Measurements from ENCODE around the gene MYRFL. TPM values are rescaled to one million over a fixed set of nuclear protein-coding genes. Genes with fewer than 3 reads are reported as not detected.
"Not testable (repeated sequence)": the region's sequence is repeated elsewhere in the genome, so short reads cannot be mapped to it uniquely, and the experiment has no call there.

The MYRFL gene
- total RNA-seq, 4 donors from 2014 or later = not detected

DNA sequence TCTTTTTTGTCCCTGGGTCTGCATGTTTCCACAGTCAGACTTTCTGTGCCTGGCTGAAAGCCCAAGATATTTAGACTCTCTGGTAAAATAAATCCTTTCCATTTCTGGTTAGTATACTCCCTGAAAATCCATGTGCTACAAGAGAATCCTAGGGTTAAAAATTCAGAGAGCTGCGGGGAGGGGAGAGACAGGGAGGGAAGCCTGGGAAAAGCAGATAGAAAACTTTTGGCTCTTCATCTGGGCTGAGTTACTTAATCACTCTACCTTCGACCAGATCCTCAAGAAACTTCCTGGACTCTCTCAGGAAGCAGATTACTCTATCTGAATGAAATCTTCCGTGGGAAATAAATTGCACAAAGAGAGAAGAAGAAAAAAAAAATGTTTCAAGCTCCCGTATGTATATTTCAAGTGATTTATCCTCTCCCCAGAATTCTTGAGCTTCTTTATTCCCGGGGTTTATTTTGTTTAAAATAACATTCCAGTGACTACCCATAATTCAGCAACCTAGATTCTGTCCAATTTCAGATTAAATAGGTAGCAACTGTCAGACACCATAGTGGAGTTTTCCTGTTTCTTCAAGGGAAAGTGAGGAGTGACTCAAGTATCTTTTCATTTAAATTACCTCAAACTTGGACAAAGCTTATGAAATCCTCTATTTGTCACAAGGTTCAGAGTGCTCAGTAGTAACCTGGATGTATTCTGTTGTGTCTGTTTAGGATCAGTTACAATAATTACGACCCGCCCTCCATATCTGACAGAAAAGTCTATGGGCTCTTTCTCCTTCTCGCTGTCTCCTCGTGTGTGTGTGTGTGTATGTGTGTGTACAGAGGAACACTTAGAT, 163.7 kb downstream of the MYRFL start:
- DNase-seq (ENCODE audit: low spot score) (no peak), ATAC-seq (ENCODE audit: low FRiP score) (peak; percentile 61)
- TF ChIP-seq, protein P1, sequence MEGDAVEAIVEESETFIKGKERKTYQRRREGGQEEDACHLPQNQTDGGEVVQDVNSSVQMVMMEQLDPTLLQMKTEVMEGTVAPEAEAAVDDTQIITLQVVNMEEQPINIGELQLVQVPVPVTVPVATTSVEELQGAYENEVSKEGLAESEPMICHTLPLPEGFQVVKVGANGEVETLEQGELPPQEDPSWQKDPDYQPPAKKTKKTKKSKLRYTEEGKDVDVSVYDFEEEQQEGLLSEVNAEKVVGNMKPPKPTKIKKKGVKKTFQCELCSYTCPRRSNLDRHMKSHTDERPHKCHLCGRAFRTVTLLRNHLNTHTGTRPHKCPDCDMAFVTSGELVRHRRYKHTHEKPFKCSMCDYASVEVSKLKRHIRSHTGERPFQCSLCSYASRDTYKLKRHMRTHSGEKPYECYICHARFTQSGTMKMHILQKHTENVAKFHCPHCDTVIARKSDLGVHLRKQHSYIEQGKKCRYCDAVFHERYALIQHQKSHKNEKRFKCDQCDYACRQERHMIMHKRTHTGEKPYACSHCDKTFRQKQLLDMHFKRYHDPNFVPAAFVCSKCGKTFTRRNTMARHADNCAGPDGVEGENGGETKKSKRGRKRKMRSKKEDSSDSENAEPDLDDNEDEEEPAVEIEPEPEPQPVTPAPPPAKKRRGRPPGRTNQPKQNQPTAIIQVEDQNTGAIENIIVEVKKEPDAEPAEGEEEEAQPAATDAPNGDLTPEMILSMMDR (IDR thresholded peaks at IDR 0.05) = no peak

DNA sequence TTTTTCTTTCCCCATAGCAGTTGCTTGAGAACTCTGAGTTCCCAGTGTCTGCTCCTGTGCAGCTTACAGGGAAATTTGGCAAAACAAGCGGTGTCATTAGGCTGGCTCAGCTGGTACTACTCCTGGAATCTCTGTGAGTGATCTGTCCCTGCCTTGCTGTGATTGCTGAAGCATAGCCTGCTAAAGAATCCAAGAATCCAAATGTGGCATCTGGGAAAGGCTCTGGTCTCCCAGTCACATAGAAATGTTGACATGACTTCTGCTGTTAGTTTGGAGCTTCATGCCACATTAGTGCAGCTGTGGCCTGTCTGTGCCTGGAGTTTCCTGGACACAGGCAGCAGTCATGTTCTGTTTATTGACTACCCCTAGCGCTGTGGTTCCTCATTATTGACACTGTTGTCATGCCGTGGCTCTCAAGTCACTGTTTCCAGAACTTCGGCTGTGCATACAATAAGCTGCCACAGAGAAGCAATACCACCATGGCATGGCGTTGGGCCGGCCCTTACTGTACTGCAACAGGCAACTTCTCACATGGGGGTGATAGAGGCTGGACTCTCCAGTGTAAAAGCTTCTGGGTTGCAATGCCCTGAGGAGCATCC, 166.8 kb downstream of the MYRFL start:
- DNase-seq (ENCODE audit: low spot score) (no peak), ATAC-seq (ENCODE audit: low FRiP score) (no peak)
- TF ChIP-seq, protein P1 (IDR thresholded peaks at IDR 0.05) = no peak

DNA sequence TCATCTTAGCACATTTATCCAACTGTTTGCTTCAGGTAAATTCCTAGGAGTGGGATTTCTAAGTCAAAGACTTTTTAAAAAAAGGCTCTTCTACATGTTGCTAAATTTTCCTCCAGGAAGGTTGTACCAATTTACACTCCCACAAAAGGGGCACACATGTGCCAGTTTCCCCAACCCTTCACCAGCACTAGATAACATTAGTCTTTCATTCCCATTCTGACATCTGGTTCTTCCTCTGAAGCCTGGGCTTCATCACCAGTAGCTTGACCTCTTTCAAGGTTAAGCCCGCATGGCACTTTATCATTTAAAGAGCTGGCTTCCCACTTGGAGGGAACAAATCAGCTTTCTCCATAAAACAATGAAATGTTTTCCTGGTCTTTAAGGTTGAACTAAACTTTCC, 168.4 kb downstream of the MYRFL start:
- TF ChIP-seq, protein P1 (IDR thresholded peaks at IDR 0.05) = no peak
- ATAC-seq (ENCODE audit: low FRiP score) = no peak
- no peak for DNase-seq (ENCODE audit: low spot score)

DNA sequence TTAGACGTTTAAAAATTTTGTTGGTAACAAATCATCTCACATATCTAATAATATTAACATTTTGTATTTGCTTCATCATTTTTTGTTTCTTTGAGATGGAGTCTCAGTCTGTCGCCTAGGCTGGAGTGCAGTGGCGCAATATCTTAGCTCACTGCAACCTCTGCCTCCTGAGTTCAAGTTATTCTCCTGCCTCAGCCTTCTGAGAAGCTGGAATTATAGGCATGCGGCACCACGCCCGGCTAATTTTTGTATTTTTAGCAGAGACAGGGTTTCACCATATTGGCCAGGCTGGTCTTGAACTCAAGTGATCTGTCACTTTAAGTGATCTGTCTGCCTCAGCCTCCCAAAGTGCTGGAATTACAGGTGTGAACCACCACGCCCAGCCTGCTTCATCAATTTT, 169.1 kb downstream of the MYRFL start:
- DNase-seq (ENCODE audit: low spot score); ATAC-seq (ENCODE audit: low FRiP score): not testable (repeated sequence)

DNA sequence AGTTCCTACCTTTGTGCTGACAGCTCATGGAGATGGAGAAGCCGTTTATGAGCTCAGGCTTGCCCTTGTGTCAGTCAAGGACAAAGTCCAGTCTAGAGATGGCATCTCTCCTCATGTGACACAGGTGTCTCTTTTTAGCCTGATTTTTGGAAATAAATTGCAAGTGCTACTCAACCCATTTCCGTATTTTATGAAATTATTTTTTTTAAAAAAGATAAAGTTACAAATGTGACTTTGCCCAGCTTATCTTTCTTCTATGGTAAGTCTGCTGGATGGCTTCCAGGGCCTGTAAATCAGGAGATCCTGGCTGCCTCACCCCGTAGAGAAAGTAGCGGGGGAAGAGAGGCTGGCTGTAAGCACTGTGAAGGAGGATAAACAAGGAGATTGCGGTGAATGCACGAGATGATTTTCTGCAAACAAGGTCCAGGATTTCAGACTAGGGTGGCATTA, 169.7 kb downstream of the MYRFL start:
- DNase-seq (ENCODE audit: low spot score) (no peak), ATAC-seq (ENCODE audit: low FRiP score) (no peak)
- TF ChIP-seq, protein P1 (IDR thresholded peaks at IDR 0.05) = no peak

DNA sequence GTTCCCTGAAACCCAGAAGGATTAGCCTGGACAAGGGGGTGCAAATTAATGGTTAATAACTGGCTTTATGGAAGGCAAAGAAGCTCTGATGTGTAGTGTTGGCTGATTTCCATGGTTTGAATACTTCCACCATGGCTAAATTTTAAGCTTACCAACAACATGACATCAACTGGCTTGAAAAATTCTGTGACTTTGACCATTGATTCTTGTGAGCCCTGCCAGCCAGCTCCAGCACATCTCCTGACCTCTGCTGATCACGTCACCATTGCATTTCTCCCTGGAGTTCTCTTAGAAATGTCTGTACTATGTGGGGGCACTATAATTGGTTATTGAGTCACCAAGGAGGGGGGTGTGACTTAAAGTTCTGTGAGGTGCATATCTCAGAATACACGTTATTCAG, 171.2 kb downstream of the MYRFL start:
- DNase-seq (ENCODE audit: low spot score) (no peak), ATAC-seq (ENCODE audit: low FRiP score) (no peak)
- TF ChIP-seq, protein P1 (IDR thresholded peaks at IDR 0.05) = no peak

DNA sequence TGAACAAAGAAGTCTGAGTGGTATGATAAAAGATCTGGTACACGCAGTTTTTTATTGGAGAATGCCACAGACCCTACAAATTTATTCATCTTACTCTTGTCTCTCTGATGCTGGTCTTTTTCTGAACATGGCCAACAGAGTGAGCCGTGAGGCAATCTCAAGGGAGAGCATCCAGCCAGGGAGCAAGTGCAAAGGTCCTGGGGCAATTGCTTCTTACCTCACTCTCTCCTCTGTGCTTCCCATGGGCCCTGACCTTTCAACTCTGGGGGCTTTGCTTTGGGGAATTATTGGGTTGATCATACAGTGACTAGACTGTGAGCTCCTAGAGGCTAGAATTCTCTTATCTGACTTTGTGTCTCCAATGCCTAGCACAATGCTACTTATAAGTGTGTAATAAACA, 171.7 kb downstream of the MYRFL start:
- TF ChIP-seq, protein P1 (IDR thresholded peaks at IDR 0.05) = no peak
- DNase-seq (ENCODE audit: low spot score) = no peak
- no peak for ATAC-seq (ENCODE audit: low FRiP score)

All from omental fat pad (tissue), 4 donors.